A549 (cell line): ENCODE measurements around the gene SLCO2A1.

Experiments
- CTCF ChIP-seq: fragments of >200 bp; sonication (Bioruptor Twin); formaldehyde crosslinking; IDR thresholded peaks from 3 replicates; pipeline ENCODE4 v1.5.1; 2016
- EP300 ChIP-seq, 2 experiments: fragments of >200 bp; sonication (Bioruptor Twin); formaldehyde crosslinking; IDR thresholded peaks; 2 replicates in 1 of 2; 3 replicates in 1 of 2; pipeline ENCODE4 v1.6.1; 2016 to 2017
- HOXA7 ChIP-seq: fragments of 250-450 bp; sonication (Bioruptor Pico); IDR thresholded peaks from 2 replicates; pipeline ENCODE4 v1.5.0; 2020; ENCODE audit warnings: mild to moderate bottlenecking, moderate library complexity
- JUN ChIP-seq, 2 experiments: fragments of >200 bp; sonication (Bioruptor Twin); formaldehyde crosslinking; IDR thresholded peaks; 2 replicates in 1 of 2; 3 replicates in 1 of 2; pipeline ENCODE4 v1.6.1; 2016 to 2017
- MYC ChIP-seq: IDR thresholded peaks from 2 replicates; pipeline ENCODE4 v1.6.1; 2012; ENCODE audit warnings: mild to moderate bottlenecking, inconsistent platforms, low read length, improper control_type of control experiment, borderline replicate concordance
- NR3C1 ChIP-seq: fragments of >200 bp; sonication (Bioruptor Twin); formaldehyde crosslinking; IDR thresholded peaks from 3 replicates; pipeline ENCODE4 v1.6.1; 2017
- PHF8 ChIP-seq: fragments of 200-600 bp; sonication (generic); IDR thresholded peaks from 2 replicates; pipeline ENCODE4 v1.6.1; 2016; ENCODE audit warnings: low read depth, mild to moderate bottlenecking, antibody characterized with exemption, moderate library complexity, borderline replicate concordance
- POLR2A ChIP-seq: IDR thresholded peaks from 2 replicates; pipeline ENCODE4 v1.6.1; 2012; ENCODE audit warnings: mild to moderate bottlenecking, low read length
- RAD21 ChIP-seq, 2 experiments: fragments of >200 bp in 1 of 2; sonication (Bioruptor Twin) in 1 of 2; formaldehyde crosslinking in 1 of 2; IDR thresholded peaks in 1 of 2; conservative IDR thresholded peaks in 1 of 2; 2 replicates in 1 of 2; 3 replicates in 1 of 2; pipeline ENCODE4 v1.6.1; 2012 to 2018; ENCODE audit warnings: inconsistent platforms in 1 of 2
- REST ChIP-seq: fragments of 200-600 bp; sonication (generic); IDR thresholded peaks from 2 replicates; pipeline ENCODE4 v1.6.1; 2016; ENCODE audit warnings: antibody characterized with exemption, mild to moderate bottlenecking, moderate library complexity
- SMC3 ChIP-seq: fragments of >200 bp; sonication (Bioruptor Twin); formaldehyde crosslinking; IDR thresholded peaks from 3 replicates; pipeline ENCODE4 v1.6.1; 2018; ENCODE audit warnings: inconsistent platforms

- TF ChIP-seq SMC3 (no peak), REST (no peak), CTCF (no peak), RAD21 (conservative IDR thresholded peaks at IDR 0.05 in 1 of 2, IDR thresholded peaks at IDR 0.05 in 1 of 2) (no peak), EP300 (IDR thresholded peaks at IDR 0.05) (no peak), HOXA7 (CRISPR knock-in tag) (no peak), POLR2A (no peak), JUN (IDR thresholded peaks at IDR 0.05) (no peak), MYC (no peak), PHF8 (no peak), NR3C1 (no peak)
These were observed 140.9 kb downstream of the SLCO2A1 start for GRCh38 chr3:133888726-133889340.
